ENCODE results near the gene SLC24A5.

- no peak for TF ChIP-seq CTCF (IDR thresholded peaks at IDR 0.05 in 4 of 5, conservative IDR thresholded peaks at IDR 0.05 in 1 of 5)
- TF ChIP-seq POLR2A (IDR thresholded peaks at IDR 0.05), result no peak
These were observed 46.9 kb upstream of the SLC24A5 start for GRCh38 chr15:48073881-48074280.

Data from gastrocnemius medialis (tissue), 4 donors.